ENCODE results near the gene MYO5B. TPM values are rescaled to one million over a fixed set of nuclear protein-coding genes. Genes with fewer than 3 reads are reported as not detected.
A peak's percentile ranks its signal among the peaks of the same experiment; 100 is the strongest.

The MYO5B gene
- total RNA-seq, 1 donor from 2014 or later: 6.7 TPM

DNA sequence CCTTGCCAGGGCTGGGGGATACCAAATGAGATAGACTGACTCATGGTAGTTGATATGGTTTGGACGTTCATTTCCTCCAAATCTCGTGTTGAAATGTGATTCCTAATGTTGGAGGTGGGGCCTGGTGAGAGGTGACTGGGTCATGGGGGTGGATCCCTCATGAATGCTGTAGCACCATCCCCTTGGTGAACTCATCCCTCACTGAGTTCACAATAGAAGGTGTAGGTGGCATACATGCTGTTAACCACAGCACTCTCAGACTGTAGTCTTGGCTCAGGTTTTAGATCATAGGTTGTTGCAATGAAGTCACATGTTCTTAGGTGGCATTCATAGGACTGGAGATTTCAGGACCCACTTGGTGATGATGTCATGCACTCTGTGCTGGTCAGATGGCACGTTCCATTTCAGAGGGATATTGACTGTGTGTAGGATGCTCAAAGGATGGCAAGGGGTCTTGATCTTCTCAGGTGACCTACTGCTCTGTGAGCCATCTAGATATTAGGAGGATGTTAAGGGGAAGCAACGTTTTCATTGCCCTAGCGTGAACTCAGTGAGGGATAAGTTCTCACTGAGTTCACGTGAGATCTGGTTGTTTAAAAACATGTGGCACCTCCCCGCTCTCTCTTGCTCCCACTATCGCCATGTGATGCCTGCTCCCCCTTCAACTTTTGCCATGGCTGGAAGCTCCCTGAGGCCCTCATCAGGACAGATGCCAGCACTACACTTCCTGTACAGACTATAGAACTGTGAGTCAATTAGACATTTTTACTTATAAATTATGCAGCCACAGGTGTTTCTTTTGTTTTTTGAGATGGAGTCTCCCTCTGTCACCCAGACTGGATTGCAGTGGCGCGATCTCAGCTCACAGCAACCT lies 307.8 kb downstream of the MYO5B start:
- H3K9me3 ChIP-seq (ENCODE audit: low read depth): no peaks in the 10 kb centered on the region
- no peak overlapping the region for H3K27ac Mint-ChIP-seq

DNA sequence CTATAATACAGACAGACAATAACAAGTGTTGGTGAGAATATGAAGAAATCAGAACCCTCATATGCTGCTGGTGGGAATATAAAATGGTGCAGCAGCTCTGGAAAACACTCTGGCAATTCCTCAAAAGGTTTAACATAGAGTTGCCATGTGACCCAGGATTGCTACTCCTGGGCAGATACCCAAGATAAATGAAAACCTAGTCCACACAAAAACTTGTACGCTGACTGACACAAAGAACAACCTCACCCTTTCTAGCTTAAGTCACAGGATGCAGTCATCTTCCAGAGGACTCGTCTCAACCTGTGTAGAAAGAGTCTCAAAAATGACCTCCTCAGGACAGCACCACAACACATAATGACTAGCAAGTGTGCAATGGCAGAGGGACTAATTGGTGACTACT lies 310.0 kb downstream of the MYO5B start:
- no peak overlapping the region for H3K4me2 ChIP-seq
- H3K27ac Mint-ChIP-seq: no peak overlapping the region
- no peaks in the 10 kb centered on the region for H3K27me3 ChIP-seq
- no peaks in the 10 kb centered on the region for H3F3A ChIP-seq (ENCODE audit: low read depth)
- no peak overlapping the region for H2AFZ ChIP-seq (replicated peaks)
- TF ChIP-seq EZH2phosphoT487 (IDR thresholded peaks at IDR 0.05): no peak
- H4K20me1 ChIP-seq (ENCODE audit: low read depth): no peaks in the 10 kb centered on the region
- no peak overlapping the region for H3K4me3 ChIP-seq
- H3K27me3 Mint-ChIP-seq (ENCODE audit: insufficient read depth, low read depth): no peaks in the 10 kb centered on the region
- H3K36me3 ChIP-seq: no peaks in the 10 kb centered on the region
- peaks cover 5% of the 10 kb centered on the region for H3K4me1 Mint-ChIP-seq
- H3K79me2 ChIP-seq (ENCODE audit: low read depth): no peaks in the 10 kb centered on the region
- no peak overlapping the region for H3K27ac ChIP-seq
- no peak for DNase-seq (ENCODE audit: low spot score)
- no peaks in the 10 kb centered on the region for H3K36me3 Mint-ChIP-seq
- peaks cover 2% of the 10 kb centered on the region for H3K9me3 Mint-ChIP-seq
- H3K4me1 ChIP-seq: no peaks in the 10 kb centered on the region
- H3K9me3 ChIP-seq (ENCODE audit: low read depth): no peaks in the 10 kb centered on the region
- no peak overlapping the region for H3K4me3 Mint-ChIP-seq
- no peak overlapping the region for H3K9ac ChIP-seq

More for the DNA sequence above, 307.8 kb downstream of the MYO5B start:
- no peaks in the 10 kb centered on the region for H3K36me3 ChIP-seq
- no peak overlapping the region for H3K4me3 ChIP-seq
- H4K20me1 ChIP-seq (ENCODE audit: low read depth): no peaks in the 10 kb centered on the region
- Mint-ChIP-seq H3K4me1 (peaks cover 8% of the 10 kb centered on the region), H3K27me3 (ENCODE audit: insufficient read depth, low read depth) (no peaks in the 10 kb centered on the region), H3K9me3 (peaks cover 2% of the 10 kb centered on the region), H3K36me3 (no peaks in the 10 kb centered on the region), H3K4me3 (no peak overlapping the region)
- H3K79me2 ChIP-seq (ENCODE audit: low read depth): no peaks in the 10 kb centered on the region
- no peaks in the 10 kb centered on the region for H3K4me1 ChIP-seq
- no peak overlapping the region for H2AFZ ChIP-seq (replicated peaks)
- no peak overlapping the region for H3K4me2 ChIP-seq
- H3K27me3 ChIP-seq: no peaks in the 10 kb centered on the region
- H3K27ac ChIP-seq: no peak overlapping the region
- H3K9ac ChIP-seq: no peak overlapping the region
- DNase-seq (ENCODE audit: low spot score): peak; percentile 31
- H3F3A ChIP-seq (ENCODE audit: low read depth): no peaks in the 10 kb centered on the region
- TF ChIP-seq, protein P1, sequence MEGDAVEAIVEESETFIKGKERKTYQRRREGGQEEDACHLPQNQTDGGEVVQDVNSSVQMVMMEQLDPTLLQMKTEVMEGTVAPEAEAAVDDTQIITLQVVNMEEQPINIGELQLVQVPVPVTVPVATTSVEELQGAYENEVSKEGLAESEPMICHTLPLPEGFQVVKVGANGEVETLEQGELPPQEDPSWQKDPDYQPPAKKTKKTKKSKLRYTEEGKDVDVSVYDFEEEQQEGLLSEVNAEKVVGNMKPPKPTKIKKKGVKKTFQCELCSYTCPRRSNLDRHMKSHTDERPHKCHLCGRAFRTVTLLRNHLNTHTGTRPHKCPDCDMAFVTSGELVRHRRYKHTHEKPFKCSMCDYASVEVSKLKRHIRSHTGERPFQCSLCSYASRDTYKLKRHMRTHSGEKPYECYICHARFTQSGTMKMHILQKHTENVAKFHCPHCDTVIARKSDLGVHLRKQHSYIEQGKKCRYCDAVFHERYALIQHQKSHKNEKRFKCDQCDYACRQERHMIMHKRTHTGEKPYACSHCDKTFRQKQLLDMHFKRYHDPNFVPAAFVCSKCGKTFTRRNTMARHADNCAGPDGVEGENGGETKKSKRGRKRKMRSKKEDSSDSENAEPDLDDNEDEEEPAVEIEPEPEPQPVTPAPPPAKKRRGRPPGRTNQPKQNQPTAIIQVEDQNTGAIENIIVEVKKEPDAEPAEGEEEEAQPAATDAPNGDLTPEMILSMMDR (IDR thresholded peaks at IDR 0.05): peak; percentile 46
- TF ChIP-seq EZH2 (IDR thresholded peaks at IDR 0.05): no peak

DNA sequence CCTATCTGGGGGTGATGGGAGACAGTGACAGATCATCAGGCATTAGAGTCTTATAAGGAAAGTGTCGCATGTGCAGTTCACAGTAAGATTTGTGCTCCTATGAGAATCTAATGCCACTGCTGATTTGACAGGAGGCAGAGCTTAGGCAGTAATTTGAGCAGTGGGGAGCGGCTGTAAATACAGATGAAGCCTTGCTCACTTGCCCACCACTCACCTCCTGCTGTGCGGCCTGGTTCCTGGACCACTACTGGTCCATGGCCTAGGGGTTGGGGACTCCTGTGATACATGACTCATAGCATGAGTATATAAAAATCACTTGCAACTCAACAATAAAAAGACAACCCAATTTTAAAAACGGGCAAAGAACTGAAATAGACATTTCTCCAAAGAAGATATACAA lies 310.5 kb downstream of the MYO5B start:
- H3K27me3 Mint-ChIP-seq (ENCODE audit: insufficient read depth, low read depth): peaks cover 4% of the 10 kb centered on the region
- peaks cover 2% of the 10 kb centered on the region for H3K9me3 Mint-ChIP-seq
- H3K4me1 ChIP-seq: no peaks in the 10 kb centered on the region
- no peaks in the 10 kb centered on the region for H3K9me3 ChIP-seq (ENCODE audit: low read depth)
- no peaks in the 10 kb centered on the region for H3F3A ChIP-seq (ENCODE audit: low read depth)
- H3K27me3 ChIP-seq: no peaks in the 10 kb centered on the region
- H3K36me3 ChIP-seq: no peaks in the 10 kb centered on the region
- no peak overlapping the region for H3K4me2 ChIP-seq
- no peak overlapping the region for H3K27ac ChIP-seq
- no peak overlapping the region for H2AFZ ChIP-seq (replicated peaks)
- no peaks in the 10 kb centered on the region for H4K20me1 ChIP-seq (ENCODE audit: low read depth)
- DNase-seq (ENCODE audit: low spot score): no peak
- H3K27ac Mint-ChIP-seq: no peak overlapping the region
- H3K4me3 Mint-ChIP-seq: no peak overlapping the region
- no peaks in the 10 kb centered on the region for H3K36me3 Mint-ChIP-seq
- no peak overlapping the region for H3K4me3 ChIP-seq
- H3K9ac ChIP-seq: no peak overlapping the region
- H3K79me2 ChIP-seq (ENCODE audit: low read depth): no peaks in the 10 kb centered on the region
- no peak for TF ChIP-seq EZH2 (IDR thresholded peaks at IDR 0.05)
- TF ChIP-seq, protein P1 (IDR thresholded peaks at IDR 0.05): no peak
- TF ChIP-seq EZH2phosphoT487 (IDR thresholded peaks at IDR 0.05): no peak
- H3K4me1 Mint-ChIP-seq: peaks cover 5% of the 10 kb centered on the region

DNA sequence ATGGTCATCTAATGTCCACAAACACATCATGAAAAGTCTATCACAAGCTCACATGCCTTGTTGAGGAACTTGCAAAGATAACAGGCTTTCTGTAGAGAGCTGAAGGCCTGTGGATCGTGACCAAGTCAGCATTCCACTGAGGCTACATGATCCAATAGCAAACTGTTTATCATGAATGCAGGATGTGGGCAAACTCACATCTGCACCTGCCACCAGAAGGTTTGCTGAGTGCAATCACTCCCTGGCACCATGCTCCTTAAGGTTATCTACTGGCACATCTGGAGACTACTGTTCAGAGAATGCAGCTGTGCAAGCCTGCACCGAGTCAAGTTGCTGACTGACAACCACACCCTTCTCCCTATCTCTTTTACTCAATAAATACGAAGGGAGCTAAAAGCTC lies 314.3 kb downstream of the MYO5B start:
- H3K79me2 ChIP-seq (ENCODE audit: low read depth): no peaks in the 10 kb centered on the region
- H3K4me1 ChIP-seq: no peaks in the 10 kb centered on the region
- no peak for DNase-seq (ENCODE audit: low spot score)
- H3K4me3 ChIP-seq: no peak overlapping the region
- no peaks in the 10 kb centered on the region for H3K9me3 ChIP-seq (ENCODE audit: low read depth)
- no peak overlapping the region for H3K4me2 ChIP-seq
- no peaks in the 10 kb centered on the region for H4K20me1 ChIP-seq (ENCODE audit: low read depth)
- no peaks in the 10 kb centered on the region for H3K27me3 ChIP-seq
- no peaks in the 10 kb centered on the region for H3F3A ChIP-seq (ENCODE audit: low read depth)
- H3K36me3 ChIP-seq: no peaks in the 10 kb centered on the region
- no peak overlapping the region for H3K27ac ChIP-seq
- Mint-ChIP-seq H3K4me3 (no peak overlapping the region), H3K27me3 (ENCODE audit: insufficient read depth, low read depth) (peaks cover 8% of the 10 kb centered on the region), H3K27ac (no peak overlapping the region), H3K4me1 (peaks cover 2% of the 10 kb centered on the region), H3K36me3 (no peaks in the 10 kb centered on the region), H3K9me3 (no peaks in the 10 kb centered on the region)
- H2AFZ ChIP-seq (replicated peaks): no peak overlapping the region
- TF ChIP-seq EZH2 (IDR thresholded peaks at IDR 0.05): no peak
- TF ChIP-seq, protein P1 (IDR thresholded peaks at IDR 0.05): no peak
- no peak for TF ChIP-seq EZH2phosphoT487 (IDR thresholded peaks at IDR 0.05)
- no peak overlapping the region for H3K9ac ChIP-seq
